HL-60 (cell line): Measurements from ENCODE around the gene LRIT1.

Experiments
- DNase-seq, 2 experiments: peaks; one replicate each; pipeline ENCODE4 v3.0.0-alpha.2; 2010 to 2020; ENCODE audit warnings: low read depth in 1 of 2, low spot score in 1 of 2
- H3K27ac ChIP-seq: fragments of 250-450 bp; sonication (Bioruptor Pico); replicated peaks from 2 replicates; pipeline ENCODE4 v1.5.1; 2020; ENCODE audit warnings: mild to moderate bottlenecking, moderate library complexity
- H3K27me3 ChIP-seq: fragments of 250-450 bp; sonication (Bioruptor Pico); 2 replicates; pipeline ENCODE4 v1.5.1; 2021; ENCODE audit warnings: mild to moderate bottlenecking, moderate library complexity; ENCODE audit not compliant: insufficient read depth, poor library complexity, severe bottlenecking
- H3K4me3 ChIP-seq: replicated peaks from 2 replicates; pipeline ENCODE4 v1.5.1; 2011; ENCODE audit warnings: mild to moderate bottlenecking, control low read depth, low read length; ENCODE audit not compliant: insufficient read depth
- GABPA ChIP-seq: IDR thresholded peaks from 2 replicates; pipeline ENCODE4 v1.6.1; 2012; ENCODE audit warnings: low read depth
- POLR2AphosphoS5 ChIP-seq: IDR thresholded peaks from 2 replicates; pipeline ENCODE4 v1.6.1; 2012; ENCODE audit warnings: low read depth
- SPI1 ChIP-seq: IDR thresholded peaks from 2 replicates; pipeline ENCODE4 v1.6.1; 2012; ENCODE audit warnings: low read depth, mild to moderate bottlenecking, borderline replicate concordance
- TF ChIP-seq, protein P1 (sequence below): IDR thresholded peaks from 2 replicates; pipeline ENCODE4 v1.6.1; 2012; ENCODE audit warnings: low read depth; ENCODE audit not compliant: insufficient replicate concordance
- TF ChIP-seq, protein P2 (sequence below): IDR thresholded peaks from one replicate; pipeline ENCODE4 v1.5.1; 2011; ENCODE audit warnings: low read length, control low read depth, inconsistent platforms; ENCODE audit not compliant: insufficient read depth

LRIT1 gene

DNA sequence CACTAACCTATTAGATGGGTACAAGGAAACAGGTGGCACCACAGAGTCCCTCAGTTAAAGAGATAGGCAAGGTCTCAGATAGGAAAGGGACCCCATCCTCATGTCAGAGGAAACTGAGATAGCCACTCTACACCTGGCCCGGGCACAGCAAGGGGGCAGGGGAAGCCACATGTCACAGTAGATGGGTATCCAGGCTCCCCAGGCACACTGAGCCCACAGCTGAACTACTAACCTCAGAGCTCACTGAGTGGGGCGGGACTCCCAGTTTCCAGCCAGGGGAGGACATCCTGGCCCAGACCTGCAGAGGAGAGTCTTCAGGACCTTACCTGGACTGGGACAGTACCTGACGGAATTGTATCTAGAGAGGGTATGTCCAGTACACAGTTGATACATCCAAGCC is 50.7 kb downstream of the LRIT1 start:
- Histone ChIP-seq H3K4me3 (no peak overlapping the region), H3K27ac (no peak overlapping the region), H3K27me3 (peaks cover 23% of the 10 kb centered on the region)
- DNase-seq: no peak
- TF ChIP-seq, protein P1, sequence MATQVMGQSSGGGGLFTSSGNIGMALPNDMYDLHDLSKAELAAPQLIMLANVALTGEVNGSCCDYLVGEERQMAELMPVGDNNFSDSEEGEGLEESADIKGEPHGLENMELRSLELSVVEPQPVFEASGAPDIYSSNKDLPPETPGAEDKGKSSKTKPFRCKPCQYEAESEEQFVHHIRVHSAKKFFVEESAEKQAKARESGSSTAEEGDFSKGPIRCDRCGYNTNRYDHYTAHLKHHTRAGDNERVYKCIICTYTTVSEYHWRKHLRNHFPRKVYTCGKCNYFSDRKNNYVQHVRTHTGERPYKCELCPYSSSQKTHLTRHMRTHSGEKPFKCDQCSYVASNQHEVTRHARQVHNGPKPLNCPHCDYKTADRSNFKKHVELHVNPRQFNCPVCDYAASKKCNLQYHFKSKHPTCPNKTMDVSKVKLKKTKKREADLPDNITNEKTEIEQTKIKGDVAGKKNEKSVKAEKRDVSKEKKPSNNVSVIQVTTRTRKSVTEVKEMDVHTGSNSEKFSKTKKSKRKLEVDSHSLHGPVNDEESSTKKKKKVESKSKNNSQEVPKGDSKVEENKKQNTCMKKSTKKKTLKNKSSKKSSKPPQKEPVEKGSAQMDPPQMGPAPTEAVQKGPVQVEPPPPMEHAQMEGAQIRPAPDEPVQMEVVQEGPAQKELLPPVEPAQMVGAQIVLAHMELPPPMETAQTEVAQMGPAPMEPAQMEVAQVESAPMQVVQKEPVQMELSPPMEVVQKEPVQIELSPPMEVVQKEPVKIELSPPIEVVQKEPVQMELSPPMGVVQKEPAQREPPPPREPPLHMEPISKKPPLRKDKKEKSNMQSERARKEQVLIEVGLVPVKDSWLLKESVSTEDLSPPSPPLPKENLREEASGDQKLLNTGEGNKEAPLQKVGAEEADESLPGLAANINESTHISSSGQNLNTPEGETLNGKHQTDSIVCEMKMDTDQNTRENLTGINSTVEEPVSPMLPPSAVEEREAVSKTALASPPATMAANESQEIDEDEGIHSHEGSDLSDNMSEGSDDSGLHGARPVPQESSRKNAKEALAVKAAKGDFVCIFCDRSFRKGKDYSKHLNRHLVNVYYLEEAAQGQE: no peak
- no peak for TF ChIP-seq GABPA
- TF ChIP-seq POLR2AphosphoS5: no peak
- TF ChIP-seq, protein P2, sequence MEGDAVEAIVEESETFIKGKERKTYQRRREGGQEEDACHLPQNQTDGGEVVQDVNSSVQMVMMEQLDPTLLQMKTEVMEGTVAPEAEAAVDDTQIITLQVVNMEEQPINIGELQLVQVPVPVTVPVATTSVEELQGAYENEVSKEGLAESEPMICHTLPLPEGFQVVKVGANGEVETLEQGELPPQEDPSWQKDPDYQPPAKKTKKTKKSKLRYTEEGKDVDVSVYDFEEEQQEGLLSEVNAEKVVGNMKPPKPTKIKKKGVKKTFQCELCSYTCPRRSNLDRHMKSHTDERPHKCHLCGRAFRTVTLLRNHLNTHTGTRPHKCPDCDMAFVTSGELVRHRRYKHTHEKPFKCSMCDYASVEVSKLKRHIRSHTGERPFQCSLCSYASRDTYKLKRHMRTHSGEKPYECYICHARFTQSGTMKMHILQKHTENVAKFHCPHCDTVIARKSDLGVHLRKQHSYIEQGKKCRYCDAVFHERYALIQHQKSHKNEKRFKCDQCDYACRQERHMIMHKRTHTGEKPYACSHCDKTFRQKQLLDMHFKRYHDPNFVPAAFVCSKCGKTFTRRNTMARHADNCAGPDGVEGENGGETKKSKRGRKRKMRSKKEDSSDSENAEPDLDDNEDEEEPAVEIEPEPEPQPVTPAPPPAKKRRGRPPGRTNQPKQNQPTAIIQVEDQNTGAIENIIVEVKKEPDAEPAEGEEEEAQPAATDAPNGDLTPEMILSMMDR: no peak
- TF ChIP-seq SPI1: no peak

DNA sequence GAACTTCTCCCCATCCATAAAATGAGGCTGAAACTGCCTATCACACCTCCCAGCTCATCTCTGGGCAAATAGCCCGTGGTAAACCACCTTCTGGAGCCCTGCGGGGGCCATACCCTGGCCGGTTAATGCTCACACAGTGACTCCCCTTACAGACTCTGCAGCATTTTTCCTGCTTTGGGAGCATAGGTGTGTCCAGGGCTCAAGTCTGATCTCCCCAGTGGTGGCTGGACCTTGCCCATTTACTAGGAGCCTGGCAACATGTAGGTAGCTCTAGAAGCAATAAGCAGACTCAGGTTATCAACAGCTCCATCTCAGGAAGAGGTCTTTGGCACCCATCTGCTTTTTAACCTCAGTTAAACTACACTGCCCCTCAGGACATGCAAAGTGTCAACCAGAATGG is 52.5 kb downstream of the LRIT1 start:
- Histone ChIP-seq H3K4me3 (no peak overlapping the region), H3K27ac (no peak overlapping the region), H3K27me3 (peaks cover 7% of the 10 kb centered on the region)
- TF ChIP-seq SPI1: no peak
- TF ChIP-seq, protein P2: no peak
- TF ChIP-seq POLR2AphosphoS5: no peak
- TF ChIP-seq, protein P1: no peak
- TF ChIP-seq GABPA: no peak
- DNase-seq: no peak

DNA sequence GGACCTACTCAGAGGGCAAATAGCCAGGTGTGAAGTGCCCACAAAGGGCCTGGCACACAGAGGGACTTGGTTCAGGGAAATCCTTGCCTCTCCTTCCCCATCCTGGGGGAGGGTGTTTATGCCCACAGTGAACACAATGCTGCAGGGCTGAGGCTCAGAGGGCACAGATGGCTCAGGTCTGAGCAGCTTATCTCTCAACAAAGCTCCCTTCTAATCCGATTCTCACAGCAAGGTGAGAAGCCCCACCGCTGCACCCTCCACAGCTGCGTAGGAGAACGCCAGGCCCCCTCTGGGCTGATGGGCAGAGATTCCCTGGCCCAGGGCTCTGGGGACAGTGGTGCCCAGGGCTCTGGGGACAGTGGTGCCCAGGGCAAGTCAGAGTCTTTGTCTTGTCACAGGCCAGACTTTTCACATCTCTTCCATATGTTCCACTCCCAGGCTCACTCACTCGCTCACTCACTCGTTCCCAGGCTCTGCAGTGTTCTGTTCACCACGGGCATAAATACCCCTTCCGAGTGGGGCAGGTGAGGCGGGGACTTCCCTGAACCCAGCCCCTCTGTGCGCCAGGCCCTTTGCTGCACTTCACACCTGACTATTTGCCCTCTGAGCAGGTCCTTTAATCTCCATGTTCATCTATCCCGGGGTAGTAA is 55.7 kb downstream of the LRIT1 start:
- DNase-seq: no peak
- H3K27ac ChIP-seq: no peak overlapping the region
- H3K27me3 ChIP-seq: no peaks in the 10 kb centered on the region
- H3K4me3 ChIP-seq: no peak overlapping the region
- TF ChIP-seq POLR2AphosphoS5: no peak
- no peak for TF ChIP-seq GABPA
- TF ChIP-seq, protein P2: no peak
- TF ChIP-seq SPI1: no peak
- TF ChIP-seq, protein P1: no peak
